AG10803 (cell line): ENCODE measurements around the gene ARPP21.
"Not testable (repeated sequence)": the region's sequence is repeated elsewhere in the genome, so short reads cannot be mapped to it uniquely, and the experiment has no call there.

Experiments used
- DNase-seq: peaks from one replicate; pipeline ENCODE4 v3.0.0; 2010; ENCODE audit warnings: low read depth
- H3K4me3 ChIP-seq: 2 replicates; pipeline ENCODE4 v1.5.1; 2011; ENCODE audit warnings: mild to moderate bottlenecking, low read length, control low read depth
- TF ChIP-seq, protein P1 (sequence below): conservative IDR thresholded peaks from 2 replicates; pipeline ENCODE4 v1.5.1; 2011; ENCODE audit warnings: mild to moderate bottlenecking, low read length, control low read depth, inconsistent platforms

The ARPP21 gene

DNA sequence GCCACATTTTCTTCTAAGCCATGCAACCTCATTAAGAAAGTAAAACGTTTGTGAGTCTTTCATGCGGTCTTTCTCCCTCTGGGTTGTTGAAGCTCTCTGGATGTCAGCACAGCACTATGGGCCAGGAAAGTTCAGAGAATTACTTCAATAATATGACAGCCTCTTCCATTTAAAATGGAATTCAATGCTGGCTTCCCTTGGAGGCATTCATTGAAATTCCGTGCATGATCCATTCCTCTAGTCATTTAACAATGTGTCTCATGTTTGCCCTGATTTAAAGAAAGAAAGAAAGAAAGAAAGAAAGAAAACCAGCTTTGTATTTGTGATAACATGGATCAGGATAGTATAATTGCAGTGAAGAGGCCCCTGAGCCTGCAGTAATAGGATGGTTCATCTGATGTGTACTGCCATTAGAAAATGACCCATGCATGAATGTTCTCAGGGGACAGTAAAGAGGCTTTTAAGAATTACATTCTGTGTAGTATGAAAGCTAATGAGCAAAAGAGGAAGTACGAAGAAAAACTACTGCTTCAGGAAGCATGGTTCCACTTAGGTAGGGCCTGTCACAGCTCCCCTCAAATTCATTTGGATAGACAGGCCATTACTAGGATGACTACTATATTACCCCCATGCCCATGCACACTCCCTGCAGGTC lies 146.0 kb downstream of the ARPP21 start:
- no peak for DNase-seq
- no peak overlapping the region for H3K4me3 ChIP-seq
- TF ChIP-seq, protein P1, sequence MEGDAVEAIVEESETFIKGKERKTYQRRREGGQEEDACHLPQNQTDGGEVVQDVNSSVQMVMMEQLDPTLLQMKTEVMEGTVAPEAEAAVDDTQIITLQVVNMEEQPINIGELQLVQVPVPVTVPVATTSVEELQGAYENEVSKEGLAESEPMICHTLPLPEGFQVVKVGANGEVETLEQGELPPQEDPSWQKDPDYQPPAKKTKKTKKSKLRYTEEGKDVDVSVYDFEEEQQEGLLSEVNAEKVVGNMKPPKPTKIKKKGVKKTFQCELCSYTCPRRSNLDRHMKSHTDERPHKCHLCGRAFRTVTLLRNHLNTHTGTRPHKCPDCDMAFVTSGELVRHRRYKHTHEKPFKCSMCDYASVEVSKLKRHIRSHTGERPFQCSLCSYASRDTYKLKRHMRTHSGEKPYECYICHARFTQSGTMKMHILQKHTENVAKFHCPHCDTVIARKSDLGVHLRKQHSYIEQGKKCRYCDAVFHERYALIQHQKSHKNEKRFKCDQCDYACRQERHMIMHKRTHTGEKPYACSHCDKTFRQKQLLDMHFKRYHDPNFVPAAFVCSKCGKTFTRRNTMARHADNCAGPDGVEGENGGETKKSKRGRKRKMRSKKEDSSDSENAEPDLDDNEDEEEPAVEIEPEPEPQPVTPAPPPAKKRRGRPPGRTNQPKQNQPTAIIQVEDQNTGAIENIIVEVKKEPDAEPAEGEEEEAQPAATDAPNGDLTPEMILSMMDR = no peak

- no peak for DNase-seq
- TF ChIP-seq, protein P1 = no peak
- no peak overlapping the region for H3K4me3 ChIP-seq
These were observed 148.6 kb downstream of the ARPP21 start for GRCh38 chr3:35787936-35788335.

DNA sequence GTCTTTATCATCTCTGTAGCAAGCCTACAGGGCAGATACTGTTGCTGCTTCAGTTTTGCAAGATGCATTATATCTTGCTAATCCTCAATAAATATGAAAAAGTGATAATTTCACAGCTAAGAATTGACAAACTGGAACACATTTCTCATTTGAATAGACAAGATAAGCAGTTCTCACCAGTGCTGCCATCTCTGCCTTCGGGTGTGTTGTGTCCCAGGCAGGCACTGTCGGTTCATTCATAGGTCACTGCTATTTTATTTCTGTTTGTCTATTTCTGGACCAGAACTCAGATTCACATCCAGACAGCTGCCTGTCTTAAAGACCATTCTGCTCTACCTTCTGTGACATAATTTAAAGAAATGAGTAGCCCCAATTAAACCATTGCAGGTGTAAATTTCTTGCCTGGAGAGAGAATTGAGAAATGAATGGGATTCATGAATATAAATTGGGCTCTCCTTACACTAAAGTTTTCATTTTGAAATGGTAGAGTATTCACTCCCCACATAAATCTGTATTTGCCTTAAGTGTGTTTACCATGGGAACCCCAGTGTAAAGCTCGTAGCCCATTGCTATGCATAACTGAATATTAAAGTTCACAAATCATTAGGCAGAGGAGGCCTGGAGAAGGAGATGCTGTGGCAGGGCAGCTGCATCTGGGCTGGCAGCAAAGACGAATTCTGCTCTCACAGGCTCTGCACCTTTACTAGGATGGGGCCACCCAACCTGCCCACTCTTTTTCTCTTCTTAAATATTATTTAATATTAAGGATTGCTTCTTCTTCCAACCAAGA lies 149.9 kb downstream of the ARPP21 start:
- no peak for DNase-seq
- TF ChIP-seq, protein P1 = no peak
- H3K4me3 ChIP-seq = no peak overlapping the region

DNA sequence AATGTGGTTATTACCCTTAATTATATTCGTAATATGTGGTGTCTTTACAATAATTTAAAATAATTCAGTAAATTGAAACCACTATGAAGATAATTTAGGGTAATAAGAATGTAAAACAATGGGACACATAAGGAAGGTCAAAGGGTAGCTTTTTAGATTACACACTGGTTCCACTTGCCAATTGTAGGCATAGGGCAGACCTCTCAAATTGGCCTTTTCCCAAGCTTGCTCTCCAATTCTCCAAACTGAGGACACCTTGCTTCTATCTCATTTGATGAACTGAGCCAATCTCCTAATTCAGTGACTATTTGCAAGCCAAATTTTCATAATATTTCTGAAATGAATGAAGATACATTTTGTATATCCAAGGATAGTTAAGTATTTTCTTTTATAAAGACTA lies 151.4 kb downstream of the ARPP21 start:
- DNase-seq = no peak
- no peak overlapping the region for H3K4me3 ChIP-seq
- TF ChIP-seq, protein P1 = no peak

- no peak overlapping the region for H3K4me3 ChIP-seq
- no peak for DNase-seq
- TF ChIP-seq, protein P1 = no peak
These were observed 154.3 kb downstream of the ARPP21 start for GRCh38 chr3:35793667-35794066.

- no peak overlapping the region for H3K4me3 ChIP-seq
- TF ChIP-seq, protein P1 = no peak
- DNase-seq = no peak
These were observed 161.7 kb downstream of the ARPP21 start for GRCh38 chr3:35800960-35801459.

- TF ChIP-seq, protein P1 = no peak
- H3K4me3 ChIP-seq = no peak overlapping the region
- DNase-seq = no peak
These were observed 175.2 kb downstream of the ARPP21 start for GRCh38 chr3:35814531-35814930.

DNA sequence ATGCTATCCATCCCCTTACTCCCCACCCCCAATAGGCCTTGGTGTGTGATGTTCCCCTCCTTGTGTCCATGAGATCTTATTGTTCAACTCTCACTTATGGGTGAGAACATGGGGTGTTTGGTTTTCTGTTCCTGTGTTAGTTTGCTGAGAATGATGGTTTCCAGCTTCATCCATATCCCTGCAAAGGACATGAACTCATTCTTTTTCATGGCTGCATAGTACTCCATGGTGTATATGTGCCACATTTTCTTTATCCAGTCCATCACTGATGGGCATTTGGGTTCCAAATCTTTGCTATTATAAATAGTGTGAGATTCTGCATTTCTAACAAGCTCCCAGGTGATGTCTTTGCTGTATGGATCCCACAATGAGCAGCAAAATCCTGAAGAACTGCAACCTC lies 176.5 kb downstream of the ARPP21 start:
- H3K4me3 ChIP-seq, DNase-seq: not testable (repeated sequence)
